ENCODE results near the gene VAPB. TPM values are rescaled to one million over a fixed set of nuclear protein-coding genes. Genes with fewer than 3 reads are reported as not detected.

VAPB gene
- total RNA-seq, 4 donors from 2014 or later, result 16.3 to 25.3 (median 21.0) TPM

GRCh38 chr20:58448958-58449357 lies 59.9 kb downstream of the VAPB start:
- TF ChIP-seq CTCF (IDR thresholded peaks at IDR 0.05; ENCODE audit: low read depth), result no peak

- no peak for TF ChIP-seq CTCF (IDR thresholded peaks at IDR 0.05; ENCODE audit: low read depth)
Measured at GRCh38 chr20:58449681-58450221, 60.7 kb downstream of the VAPB start.

GRCh38 chr20:58450254-58450653 lies 61.2 kb downstream of the VAPB start:
- no peak for TF ChIP-seq CTCF (IDR thresholded peaks at IDR 0.05; ENCODE audit: low read depth)

- no peak for TF ChIP-seq CTCF (IDR thresholded peaks at IDR 0.05; ENCODE audit: low read depth)
Measured at GRCh38 chr20:58452667-58453255, 63.7 kb downstream of the VAPB start.

GRCh38 chr20:58453391-58453790 lies 64.4 kb downstream of the VAPB start:
- TF ChIP-seq CTCF (IDR thresholded peaks at IDR 0.05; ENCODE audit: low read depth), result no peak

- TF ChIP-seq CTCF (IDR thresholded peaks at IDR 0.05; ENCODE audit: low read depth), result no peak
Measured at GRCh38 chr20:58454460-58454859, 65.4 kb downstream of the VAPB start.

- TF ChIP-seq CTCF (IDR thresholded peaks at IDR 0.05; ENCODE audit: low read depth), result no peak
Measured at GRCh38 chr20:58457083-58457695, 68.2 kb downstream of the VAPB start.

Data from subcutaneous adipose tissue (tissue), 4 donors.